ENCODE data around the gene PPP2R5C. TPM values are rescaled to one million over a fixed set of nuclear protein-coding genes. Genes with fewer than 3 reads are reported as not detected.

PPP2R5C gene
- total and polyA plus RNA-seq, 9 of the 15 experiments (the other 6 are each of a cell fraction or from before 2014, with no cell fraction given), result 284 to 617 (median 395) TPM

DNA sequence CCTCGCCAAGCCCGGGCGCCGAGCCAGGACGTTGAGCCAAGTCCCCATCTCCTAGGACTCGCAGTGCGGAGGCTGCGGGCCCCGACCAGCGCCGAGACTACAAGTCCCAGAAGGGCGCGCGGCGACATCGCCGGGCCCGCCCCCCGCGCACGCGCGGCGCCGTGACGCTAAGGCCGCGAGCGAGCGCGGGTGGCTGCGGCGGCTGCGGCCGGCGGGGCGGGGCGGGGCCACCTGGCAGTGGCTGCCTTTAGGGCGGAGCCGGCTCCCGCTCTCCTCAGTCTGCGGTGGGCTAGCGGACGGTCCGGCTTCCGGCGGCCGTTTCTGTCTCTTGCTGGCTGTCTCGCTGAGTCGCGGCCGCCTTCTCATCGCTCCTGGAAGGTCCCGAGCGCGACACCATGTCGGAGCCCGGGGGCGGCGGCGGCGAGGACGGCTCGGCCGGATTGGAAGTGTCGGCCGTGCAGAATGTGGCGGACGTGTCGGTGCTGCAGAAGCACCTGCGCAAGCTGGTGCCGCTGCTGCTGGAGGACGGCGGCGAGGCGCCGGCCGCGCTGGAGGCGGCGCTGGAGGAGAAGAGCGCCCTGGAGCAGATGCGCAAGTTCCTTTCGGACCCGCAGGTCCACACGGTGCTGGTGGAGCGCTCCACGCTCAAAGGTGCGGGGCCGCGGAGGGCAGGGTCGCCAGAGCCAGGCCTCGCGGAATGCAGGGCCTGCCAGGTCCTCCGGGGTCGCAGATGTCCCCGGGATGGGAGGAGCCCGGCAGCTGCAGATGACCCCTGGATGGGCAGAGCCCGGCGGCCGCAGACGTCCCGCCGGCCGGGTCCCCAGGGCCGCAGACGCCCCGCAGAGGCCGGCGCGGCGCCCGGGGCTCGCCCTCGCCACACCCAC lies 203.0 kb downstream of the PPP2R5C start, which contains the start of gene DYNC1H1 (continued):
- TF ChIP-seq ATF1 (CRISPR knock-in tag; IDR thresholded peaks at IDR 0.05), result no peak
- 0 out of 2 replicates have a peak, but pooled peaks have one; percentile 12 for TF ChIP-seq ATF1 (tag; IDR thresholded peaks at IDR 0.05)
- peak; percentile 31 for TF ChIP-seq MEIS2 (IDR thresholded peaks at IDR 0.05; ENCODE audit: partially characterized antibody)
- no peak for TF ChIP-seq NFRKB (IDR thresholded peaks at IDR 0.05; ENCODE audit: low read depth)
- TF ChIP-seq, protein P1, sequence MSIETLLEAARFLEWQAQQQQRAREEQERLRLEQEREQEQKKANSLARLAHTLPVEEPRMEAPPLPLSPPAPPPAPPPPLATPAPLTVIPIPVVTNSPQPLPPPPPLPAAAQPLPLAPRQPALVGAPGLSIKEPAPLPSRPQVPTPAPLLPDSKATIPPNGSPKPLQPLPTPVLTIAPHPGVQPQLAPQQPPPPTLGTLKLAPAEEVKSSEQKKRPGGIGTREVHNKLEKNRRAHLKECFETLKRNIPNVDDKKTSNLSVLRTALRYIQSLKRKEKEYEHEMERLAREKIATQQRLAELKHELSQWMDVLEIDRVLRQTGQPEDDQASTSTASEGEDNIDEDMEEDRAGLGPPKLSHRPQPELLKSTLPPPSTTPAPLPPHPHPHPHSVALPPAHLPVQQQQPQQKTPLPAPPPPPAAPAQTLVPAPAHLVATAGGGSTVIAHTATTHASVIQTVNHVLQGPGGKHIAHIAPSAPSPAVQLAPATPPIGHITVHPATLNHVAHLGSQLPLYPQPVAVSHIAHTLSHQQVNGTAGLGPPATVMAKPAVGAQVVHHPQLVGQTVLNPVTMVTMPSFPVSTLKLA (conservative IDR thresholded peaks at IDR 0.05), result peak in 1 of 2 experiments; percentile 62; a peak in 1 of 4 replicates
- TF ChIP-seq RB1 (IDR thresholded peaks at IDR 0.05; ENCODE audit: low read depth), result peak; percentile 56; the same call in 1 of the 2 replicates
- TF ChIP-seq HCFC1 (IDR thresholded peaks at IDR 0.05; ENCODE audit: low read depth, low read length), result peak; percentile 89
- no peak for TF ChIP-seq DPF2 (IDR thresholded peaks at IDR 0.05)
- TF ChIP-seq, protein P2, sequence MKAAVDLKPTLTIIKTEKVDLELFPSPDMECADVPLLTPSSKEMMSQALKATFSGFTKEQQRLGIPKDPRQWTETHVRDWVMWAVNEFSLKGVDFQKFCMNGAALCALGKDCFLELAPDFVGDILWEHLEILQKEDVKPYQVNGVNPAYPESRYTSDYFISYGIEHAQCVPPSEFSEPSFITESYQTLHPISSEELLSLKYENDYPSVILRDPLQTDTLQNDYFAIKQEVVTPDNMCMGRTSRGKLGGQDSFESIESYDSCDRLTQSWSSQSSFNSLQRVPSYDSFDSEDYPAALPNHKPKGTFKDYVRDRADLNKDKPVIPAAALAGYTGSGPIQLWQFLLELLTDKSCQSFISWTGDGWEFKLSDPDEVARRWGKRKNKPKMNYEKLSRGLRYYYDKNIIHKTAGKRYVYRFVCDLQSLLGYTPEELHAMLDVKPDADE (conservative IDR thresholded peaks at IDR 0.05; ENCODE audit: control insufficient read depth, low read depth, low read length), result peak; percentile 60
- no peak for TF ChIP-seq NCOA6 (IDR thresholded peaks at IDR 0.05)
- TF ChIP-seq PML (IDR thresholded peaks at IDR 0.05; ENCODE audit: low read length), result peak; percentile 55; the same call in 1 of the 2 replicates
- TF ChIP-seq MAZ (CRISPR knock-in tag; conservative IDR thresholded peaks at IDR 0.05 in 1 of 2, IDR thresholded peaks at IDR 0.05 in 1 of 2), result peak; percentile 21 to 53; a peak in 2 of 4 replicates
- 0 out of 2 replicates have a peak, but pooled peaks have one; percentile 10 for TF ChIP-seq MBD2 (IDR thresholded peaks at IDR 0.05; ENCODE audit: borderline replicate concordance, low read depth)
- no peak for TF ChIP-seq CBX2 (IDR thresholded peaks at IDR 0.05; ENCODE audit: insufficient read depth, low read length, poor library complexity, severe bottlenecking)
- TF ChIP-seq TAF1 (IDR thresholded peaks at IDR 0.05; ENCODE audit: control insufficient read depth, extremely low read depth, insufficient read depth, low read length, severe bottlenecking), result peak; percentile 83
- TF ChIP-seq, protein P3, sequence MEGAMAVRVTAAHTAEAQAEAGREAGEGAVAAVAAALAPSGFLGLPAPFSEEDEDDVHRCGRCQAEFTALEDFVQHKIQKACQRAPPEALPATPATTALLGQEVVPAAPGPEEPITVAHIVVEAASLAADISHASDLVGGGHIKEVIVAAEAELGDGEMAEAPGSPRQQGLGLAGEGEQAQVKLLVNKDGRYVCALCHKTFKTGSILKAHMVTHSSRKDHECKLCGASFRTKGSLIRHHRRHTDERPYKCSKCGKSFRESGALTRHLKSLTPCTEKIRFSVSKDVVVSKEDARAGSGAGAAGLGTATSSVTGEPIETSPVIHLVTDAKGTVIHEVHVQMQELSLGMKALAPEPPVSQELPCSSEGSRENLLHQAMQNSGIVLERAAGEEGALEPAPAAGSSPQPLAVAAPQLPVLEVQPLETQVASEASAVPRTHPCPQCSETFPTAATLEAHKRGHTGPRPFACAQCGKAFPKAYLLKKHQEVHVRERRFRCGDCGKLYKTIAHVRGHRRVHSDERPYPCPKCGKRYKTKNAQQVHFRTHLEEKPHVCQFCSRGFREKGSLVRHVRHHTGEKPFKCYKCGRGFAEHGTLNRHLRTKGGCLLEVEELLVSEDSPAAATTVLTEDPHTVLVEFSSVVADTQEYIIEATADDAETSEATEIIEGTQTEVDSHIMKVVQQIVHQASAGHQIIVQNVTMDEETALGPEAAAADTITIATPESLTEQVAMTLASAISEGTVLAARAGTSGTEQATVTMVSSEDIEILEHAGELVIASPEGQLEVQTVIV (CRISPR knock-in tag; IDR thresholded peaks at IDR 0.05; ENCODE audit: borderline replicate concordance), result no peak
- TF ChIP-seq RBFOX2 (IDR thresholded peaks at IDR 0.05; ENCODE audit: low read depth, low read length), result peak; percentile 89
- TF ChIP-seq SMAD4 (CRISPR knock-in tag; conservative IDR thresholded peaks at IDR 0.05), result peak; percentile 63
- TF ChIP-seq TBL1XR1 (IDR thresholded peaks at IDR 0.05; ENCODE audit: low read length in 2 of 2), result peak in 1 of 2 experiments; percentile 28; a peak in 1 of 4 replicates
- no peak for TF ChIP-seq ZNF551 (CRISPR knock-in tag; IDR thresholded peaks at IDR 0.05)
- TF ChIP-seq GABPA (tag; conservative IDR thresholded peaks at IDR 0.05; ENCODE audit: low read depth), result peak; percentile 39
- peak; percentile 76 for TF ChIP-seq SAP30 (IDR thresholded peaks at IDR 0.05; ENCODE audit: borderline replicate concordance, insufficient read depth, low read depth, low read length, poor library complexity, severe bottlenecking)
- peak; percentile 82 for TF ChIP-seq SUPT5H (IDR thresholded peaks at IDR 0.05)
